Choroid plexus epithelial cell (primary cell): Measurements from ENCODE around the gene C1orf21.

Experiments used
- DNase-seq: peaks from one replicate; pipeline ENCODE4 v3.0.0-alpha.2; 2010; ENCODE audit warnings: low read depth
- H3K4me3 ChIP-seq: 2 replicates; pipeline ENCODE4 v1.5.1; 2011; ENCODE audit warnings: low read depth, mild to moderate bottlenecking, control low read depth, low read length, moderate library complexity
- CTCF ChIP-seq: conservative IDR thresholded peaks from 2 replicates; pipeline ENCODE4 v1.5.1; 2011; ENCODE audit warnings: low read depth, mild to moderate bottlenecking, control low read depth, inconsistent platforms, low read length, moderate library complexity

Gene C1orf21

GRCh38 chr1:184368354-184368753, 18.5 kb upstream of the C1orf21 start:
- H3K4me3 ChIP-seq = no peak overlapping the region
- no peak for TF ChIP-seq CTCF
- no peak for DNase-seq

GRCh38 chr1:184370850-184371249, 16.0 kb upstream of the C1orf21 start:
- TF ChIP-seq CTCF = no peak
- no peak for DNase-seq
- H3K4me3 ChIP-seq = no peak overlapping the region

- no peak overlapping the region for H3K4me3 ChIP-seq
- peak; percentile 23 for DNase-seq
- TF ChIP-seq CTCF = no peak
Measured at GRCh38 chr1:184373155-184373554, 13.7 kb upstream of the C1orf21 start.

GRCh38 chr1:184376369-184376768, 10.5 kb upstream of the C1orf21 start:
- H3K4me3 ChIP-seq = no peak overlapping the region
- TF ChIP-seq CTCF = no peak
- no peak for DNase-seq

- TF ChIP-seq CTCF = peak; percentile 38
- no peak for DNase-seq
- no peak overlapping the region for H3K4me3 ChIP-seq
Measured at GRCh38 chr1:184379111-184379752, 7.6 kb upstream of the C1orf21 start.

- no peak for DNase-seq
- no peak overlapping the region for H3K4me3 ChIP-seq
- TF ChIP-seq CTCF = no peak
Measured at GRCh38 chr1:184380468-184380867, 6.4 kb upstream of the C1orf21 start.

GRCh38 chr1:184383772-184384323, 3.0 kb upstream of the C1orf21 start:
- H3K4me3 ChIP-seq = no peak overlapping the region
- no peak for DNase-seq
- TF ChIP-seq CTCF = no peak
